ENCODE results near the gene CCDC85B.

DNA sequence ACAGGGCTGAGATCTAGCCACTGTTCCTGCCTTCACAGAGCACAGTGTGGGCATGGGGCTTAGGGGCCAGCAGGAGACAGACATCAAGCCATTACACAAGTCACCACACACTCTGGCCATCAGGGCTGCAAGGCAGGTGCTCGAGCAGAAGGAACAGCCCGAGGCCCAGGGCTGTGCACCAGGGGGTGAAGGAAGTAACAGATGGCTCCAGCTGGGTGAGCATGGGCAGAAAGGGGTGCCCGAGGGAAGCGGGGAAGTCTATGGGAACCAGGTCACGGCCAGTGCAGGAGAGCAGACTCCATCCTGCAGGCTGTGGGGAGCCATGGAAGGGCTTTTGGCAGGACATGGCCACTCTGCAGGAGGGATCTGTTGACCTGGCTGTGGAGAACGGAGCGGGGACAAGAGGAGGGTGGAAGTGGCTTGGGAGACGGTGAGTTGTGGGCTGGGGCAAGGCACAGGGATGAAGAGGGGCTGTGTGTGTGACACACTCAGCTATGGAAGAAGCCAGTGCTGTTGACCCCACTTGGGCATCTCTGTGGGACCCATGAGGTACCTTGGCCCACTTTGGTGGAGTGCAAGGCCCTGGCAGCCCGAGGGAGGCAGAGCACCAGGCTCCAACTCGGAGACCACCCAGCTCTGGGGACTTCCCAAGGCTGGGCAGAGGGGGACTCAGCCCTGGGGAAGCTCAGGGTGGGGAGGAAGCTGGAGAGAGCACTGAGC, 24.8 kb downstream of the CCDC85B start:
- TF ChIP-seq EZH2 (IDR thresholded peaks at IDR 0.05; ENCODE audit: borderline replicate concordance, insufficient read depth, low read length, poor library complexity, severe bottlenecking) (no peak), CTCF (IDR thresholded peaks at IDR 0.05; ENCODE audit: poor library complexity, severe bottlenecking) (no peak), EP300 (conservative IDR thresholded peaks at IDR 0.05; ENCODE audit: poor library complexity, severe bottlenecking) (no peak)

Measured in neural cell (in vitro differentiated cells).